Skeletal muscle tissue (tissue), 4 donors: Measurements from ENCODE around the gene PLEKHA5. TPM values are rescaled to one million over a fixed set of nuclear protein-coding genes. Genes with fewer than 3 reads are reported as not detected.

ENCODE experiments used
- H3K27ac ChIP-seq: one replicate; pipeline ENCODE4 v1.7.0; 2013; ENCODE audit warnings: mild to moderate bottlenecking, low read depth, low read length, inconsistent platforms
- H3K27me3 ChIP-seq, 3 donors: one replicate each; pipeline ENCODE4 v1.7.0; 2013; ENCODE audit warnings: low read length in 3 of 3; ENCODE audit not compliant: control insufficient read depth in 3 of 3, insufficient read depth in 3 of 3
- H3K36me3 ChIP-seq, 3 donors: one replicate each; pipeline ENCODE4 v1.7.0; 2013; ENCODE audit warnings: low read length in 3 of 3; ENCODE audit not compliant: control insufficient read depth in 3 of 3, insufficient read depth in 3 of 3
- H3K4me1 ChIP-seq, 3 donors: one replicate each; pipeline ENCODE4 v1.7.0; 2013; ENCODE audit warnings: low read length in 3 of 3, mild to moderate bottlenecking in 3 of 3; ENCODE audit not compliant: control insufficient read depth in 3 of 3, insufficient read depth in 3 of 3
- H3K4me3 ChIP-seq, 3 donors: one replicate each; pipeline ENCODE4 v1.7.0; 2013; ENCODE audit warnings: low read length in 3 of 3
- H3K9ac ChIP-seq, 3 donors: one replicate each; pipeline ENCODE4 v1.7.0; 2013; ENCODE audit warnings: low read length in 3 of 3, mild to moderate bottlenecking in 3 of 3, moderate library complexity in 2 of 3, low read depth in 1 of 3
- H3K9me3 ChIP-seq, 3 donors: one replicate each; pipeline ENCODE4 v1.7.0; 2013; ENCODE audit warnings: low read length in 3 of 3; ENCODE audit not compliant: control insufficient read depth in 3 of 3
- total RNA-seq: library from RNA; depleted of rRNA; stranded (reverse); fragments of >200 nt; gene quantifications from one replicate; pipeline ENCODE4 v1.2.3, GENCODE V29; 2014
- donor health status: Osteomylitis.

The PLEKHA5 gene
- total RNA-seq, 1 donor from 2014 or later, result 25.1 TPM

GRCh38 chr12:19142499-19142898 is 13.0 kb downstream of the PLEKHA5 start:
- no peaks in the 10 kb centered on the region for H3K9me3 ChIP-seq
- H3K4me3 ChIP-seq, result no peak overlapping the region
- no peaks in the 10 kb centered on the region for H3K4me1 ChIP-seq
- H3K27ac ChIP-seq, result no peak overlapping the region
- no peaks in the 10 kb centered on the region for H3K36me3 ChIP-seq
- no peak overlapping the region for H3K9ac ChIP-seq
- no peaks in the 10 kb centered on the region for H3K27me3 ChIP-seq

- Histone ChIP-seq H3K27me3 (no peaks in the 10 kb centered on the region), H3K4me3 (no peak overlapping the region), H3K9me3 (no peaks in the 10 kb centered on the region), H3K36me3 (no peaks in the 10 kb centered on the region), H3K9ac (no peak overlapping the region), H3K27ac (no peak overlapping the region), H3K4me1 (no peaks in the 10 kb centered on the region)
These were observed 14.8 kb downstream of the PLEKHA5 start for GRCh38 chr12:19144287-19144686.

- Histone ChIP-seq H3K27me3 (no peaks in the 10 kb centered on the region), H3K9ac (no peak overlapping the region), H3K4me1 (no peaks in the 10 kb centered on the region), H3K4me3 (no peak overlapping the region), H3K9me3 (no peaks in the 10 kb centered on the region), H3K27ac (no peak overlapping the region), H3K36me3 (no peaks in the 10 kb centered on the region)
These were observed 15.5 kb downstream of the PLEKHA5 start for GRCh38 chr12:19144985-19145384.

- no peaks in the 10 kb centered on the region for H3K4me1 ChIP-seq
- no peaks in the 10 kb centered on the region for H3K27me3 ChIP-seq
- H3K4me3 ChIP-seq, result no peak overlapping the region
- H3K36me3 ChIP-seq, result no peaks in the 10 kb centered on the region
- no peaks in the 10 kb centered on the region for H3K9me3 ChIP-seq
- no peak overlapping the region for H3K27ac ChIP-seq
- no peak overlapping the region for H3K9ac ChIP-seq
These were observed 19.3 kb downstream of the PLEKHA5 start for GRCh38 chr12:19148860-19149259.

- H3K4me1 ChIP-seq, result no peaks in the 10 kb centered on the region
- H3K27me3 ChIP-seq, result no peaks in the 10 kb centered on the region
These were observed 20.9 kb downstream of the PLEKHA5 start for GRCh38 chr12:19150273-19150900.

GRCh38 chr12:19151298-19151697 is 21.8 kb downstream of the PLEKHA5 start:
- no peaks in the 10 kb centered on the region for H3K4me1 ChIP-seq
- H3K4me3 ChIP-seq, result no peak overlapping the region
- H3K27ac ChIP-seq, result no peak overlapping the region
- no peak overlapping the region for H3K9ac ChIP-seq
- no peaks in the 10 kb centered on the region for H3K27me3 ChIP-seq
- H3K9me3 ChIP-seq, result no peaks in the 10 kb centered on the region
- H3K36me3 ChIP-seq, result no peaks in the 10 kb centered on the region

More at GRCh38 chr12:19150273-19150900, 20.9 kb downstream of the PLEKHA5 start:
- Histone ChIP-seq H3K9ac (no peak overlapping the region), H3K9me3 (no peaks in the 10 kb centered on the region), H3K27ac (no peak overlapping the region), H3K4me3 (no peak overlapping the region), H3K36me3 (no peaks in the 10 kb centered on the region)

GRCh38 chr12:19153396-19153795 is 23.9 kb downstream of the PLEKHA5 start:
- no peaks in the 10 kb centered on the region for H3K9me3 ChIP-seq
- no peaks in the 10 kb centered on the region for H3K4me1 ChIP-seq
- no peaks in the 10 kb centered on the region for H3K27me3 ChIP-seq
- no peak overlapping the region for H3K4me3 ChIP-seq
- no peak overlapping the region for H3K9ac ChIP-seq
- no peaks in the 10 kb centered on the region for H3K36me3 ChIP-seq
- H3K27ac ChIP-seq, result no peak overlapping the region

GRCh38 chr12:19154686-19155085 is 25.2 kb downstream of the PLEKHA5 start:
- H3K9ac ChIP-seq, result no peak overlapping the region
- no peak overlapping the region for H3K4me3 ChIP-seq
- H3K4me1 ChIP-seq, result no peaks in the 10 kb centered on the region
- no peaks in the 10 kb centered on the region for H3K27me3 ChIP-seq
- H3K36me3 ChIP-seq, result no peaks in the 10 kb centered on the region
- H3K9me3 ChIP-seq, result no peaks in the 10 kb centered on the region
- no peak overlapping the region for H3K27ac ChIP-seq

- Histone ChIP-seq H3K9ac (no peak overlapping the region), H3K4me1 (no peaks in the 10 kb centered on the region), H3K27ac (no peak overlapping the region), H3K27me3 (no peaks in the 10 kb centered on the region), H3K4me3 (no peak overlapping the region), H3K9me3 (no peaks in the 10 kb centered on the region), H3K36me3 (no peaks in the 10 kb centered on the region)
These were observed 26.6 kb downstream of the PLEKHA5 start for GRCh38 chr12:19155981-19156734.

- Histone ChIP-seq H3K9ac (no peak overlapping the region), H3K27me3 (no peaks in the 10 kb centered on the region), H3K36me3 (no peaks in the 10 kb centered on the region), H3K4me3 (no peak overlapping the region), H3K4me1 (no peaks in the 10 kb centered on the region), H3K9me3 (no peaks in the 10 kb centered on the region), H3K27ac (no peak overlapping the region)
These were observed 29.4 kb downstream of the PLEKHA5 start for GRCh38 chr12:19158923-19159322.
